ENCODE measurements around the gene RBM10. TPM values are rescaled to one million over a fixed set of nuclear protein-coding genes. Genes with fewer than 3 reads are reported as not detected.
A peak's percentile ranks its signal among the peaks of the same experiment; 100 is the strongest.

Gene RBM10
- total RNA-seq, 1 donor from 2014 or later, result 74.6 TPM

- DNase-seq, result peak; percentile 89
- peaks cover 29% of the 10 kb centered on the region for H3K4me1 Mint-ChIP-seq (ENCODE audit: low read depth, unreplicated experiment)
- peak overlapping the region; percentile 89 for H3K4me3 Mint-ChIP-seq (ENCODE audit: unreplicated experiment)
- no peaks in the 10 kb centered on the region for H3K36me3 Mint-ChIP-seq (ENCODE audit: unreplicated experiment)
- H3K27me3 Mint-ChIP-seq (ENCODE audit: unreplicated experiment), result peaks cover 21% of the 10 kb centered on the region
- peak overlapping the region; percentile 94 for H3K27ac Mint-ChIP-seq (ENCODE audit: unreplicated experiment)
- TF ChIP-seq CTCF (IDR thresholded peaks at IDR 0.05; ENCODE audit: partially characterized antibody, unreplicated experiment), result no peak
- peaks cover 20% of the 10 kb centered on the region for H3K9me3 Mint-ChIP-seq (ENCODE audit: unreplicated experiment)
Observed at GRCh38 chrX:47217852-47218279, 72.8 kb downstream of the RBM10 start.

- no peak for TF ChIP-seq CTCF (IDR thresholded peaks at IDR 0.05; ENCODE audit: partially characterized antibody, unreplicated experiment)
- peaks cover 20% of the 10 kb centered on the region for H3K9me3 Mint-ChIP-seq (ENCODE audit: unreplicated experiment)
Observed at GRCh38 chrX:47218280-47218919, 73.4 kb downstream of the RBM10 start, which contains the start of gene CDK16. CDK16 (plus strand) TSS chrX:47218681; CDS start chrX:47223558, 4,877 bp downstream.

GRCh38 chrX:47218920-47219815 lies 74.1 kb downstream of the RBM10 start:
- TF ChIP-seq CTCF (IDR thresholded peaks at IDR 0.05; ENCODE audit: partially characterized antibody, unreplicated experiment), result no peak
- no peaks in the 10 kb centered on the region for H3K36me3 Mint-ChIP-seq (ENCODE audit: unreplicated experiment)
- H3K9me3 Mint-ChIP-seq (ENCODE audit: unreplicated experiment), result peaks cover 16% of the 10 kb centered on the region
- peaks cover 29% of the 10 kb centered on the region for H3K4me1 Mint-ChIP-seq (ENCODE audit: low read depth, unreplicated experiment)
- H3K27ac Mint-ChIP-seq (ENCODE audit: unreplicated experiment), result peak overlapping the region; percentile 90
- DNase-seq, result peak; percentile 67
- H3K4me3 Mint-ChIP-seq (ENCODE audit: unreplicated experiment), result peak overlapping the region; percentile 98
- H3K27me3 Mint-ChIP-seq (ENCODE audit: unreplicated experiment), result peaks cover 21% of the 10 kb centered on the region

More at GRCh38 chrX:47218280-47218919, 73.4 kb downstream of the RBM10 start, which contains the start of gene CDK16:
- no peaks in the 10 kb centered on the region for H3K36me3 Mint-ChIP-seq (ENCODE audit: unreplicated experiment)
- H3K4me1 Mint-ChIP-seq (ENCODE audit: low read depth, unreplicated experiment), result peaks cover 29% of the 10 kb centered on the region
- peaks cover 21% of the 10 kb centered on the region for H3K27me3 Mint-ChIP-seq (ENCODE audit: unreplicated experiment)
- peak within 1 kb of the TSS; percentile 94 for H3K27ac Mint-ChIP-seq (ENCODE audit: unreplicated experiment)
- H3K4me3 Mint-ChIP-seq (ENCODE audit: unreplicated experiment), result peak within 1 kb of the TSS; percentile 98
- DNase-seq, result peak; percentile 73

GRCh38 chrX:47221756-47222155 lies 76.7 kb downstream of the RBM10 start:
- DNase-seq, result no peak
- Mint-ChIP-seq H3K9me3 (ENCODE audit: unreplicated experiment) (peaks cover 18% of the 10 kb centered on the region), H3K27me3 (ENCODE audit: unreplicated experiment) (peaks cover 18% of the 10 kb centered on the region), H3K4me1 (ENCODE audit: low read depth, unreplicated experiment) (peaks cover 20% of the 10 kb centered on the region), H3K36me3 (ENCODE audit: unreplicated experiment) (no peaks in the 10 kb centered on the region), H3K4me3 (ENCODE audit: unreplicated experiment) (no peak overlapping the region), H3K27ac (ENCODE audit: unreplicated experiment) (no peak overlapping the region)
- no peak for TF ChIP-seq CTCF (IDR thresholded peaks at IDR 0.05; ENCODE audit: partially characterized antibody, unreplicated experiment)

All from glutamatergic neuron (in vitro differentiated cells).